H4 (cell line): ENCODE results near the gene CT47A7. TPM values are rescaled to one million over a fixed set of nuclear protein-coding genes. Genes with fewer than 3 reads are reported as not detected.
A peak's percentile ranks its signal among the peaks of the same experiment; 100 is the strongest.
"Not testable (repeated sequence)": the region's sequence is repeated elsewhere in the genome, so short reads cannot be mapped to it uniquely, and the experiment has no call there.

ENCODE experiments used
- DNase-seq: peaks from one replicate; pipeline ENCODE4 v3.0.0-alpha.2; 2015; ENCODE audit warnings: low spot score
- total RNA-seq: library from RNA; depleted of rRNA; stranded (reverse); fragments of >200 nt; shearing (Covaris generic); gene quantifications from 2 replicates; pipeline ENCODE4 v1.2.3, GENCODE V29; 2014; rRNA removed

Gene CT47A7
- total RNA-seq, result not detected in 2 replicates

DNA sequence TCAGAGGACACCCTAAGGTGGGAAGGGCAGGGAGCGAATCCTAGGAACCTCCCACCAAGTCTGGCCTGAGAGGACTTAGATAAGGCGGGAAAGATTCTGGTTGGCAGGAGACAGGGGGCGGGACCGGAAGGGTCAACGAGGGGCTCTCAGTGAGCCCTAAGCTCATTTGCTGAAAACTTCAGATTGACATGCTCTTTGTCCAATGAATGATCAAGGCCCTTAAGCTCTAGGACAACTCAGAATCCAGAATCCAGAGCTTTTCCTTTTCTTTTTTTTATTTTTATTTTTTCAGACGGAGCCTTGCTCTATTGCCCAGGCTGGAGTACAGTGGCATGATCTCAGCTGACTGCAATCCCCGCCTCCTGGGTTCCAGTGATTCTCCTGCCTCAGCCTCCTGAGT, at the start of gene CT47A7:
Gene CT47A7 (minus strand): TSS at position 101 of the 400 bp plus-strand sequence. CDS start 255 bp downstream, outside the sequence.
- not testable (repeated sequence) for DNase-seq

- peak; percentile 36 for DNase-seq
Observed at GRCh38 chrX:121000589-121000988, 44.2 kb upstream of the CT47A7 start.

GRCh38 chrX:120999413-120999812, 43.0 kb upstream of the CT47A7 start:
- no peak for DNase-seq

DNA sequence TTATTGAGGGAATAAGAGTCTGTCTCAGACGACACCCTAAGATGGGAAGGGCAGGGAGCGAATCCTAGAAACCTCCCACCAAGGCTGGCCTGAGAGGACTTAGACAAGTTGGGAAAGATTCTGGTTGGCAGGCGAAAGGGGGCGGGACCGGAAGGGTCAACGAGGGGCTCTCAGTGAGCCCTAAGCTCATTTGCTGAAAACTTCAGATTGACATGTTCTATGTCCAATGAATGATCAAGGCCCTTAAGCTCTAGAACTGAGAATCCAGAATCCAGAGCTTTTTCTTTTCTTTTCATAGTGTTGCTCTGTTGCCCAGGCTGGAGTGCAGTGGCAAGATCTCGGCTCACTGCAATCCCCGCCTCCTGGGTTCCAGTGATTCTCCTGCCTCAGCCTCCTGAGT, 29.3 kb upstream of the CT47A7 start, which contains the start of gene CT47A1:
Gene CT47A1 (minus strand): TSS at position 101 of the 400 bp plus-strand sequence. CDS start 231 bp downstream, outside the sequence.
- not testable (repeated sequence) for DNase-seq

Other genes with a start within 250 kb of the CT47A7 start
- gene CT47B1, start 80.7 kb downstream of the CT47A7 start, total RNA-seq, result not detected in 2 replicates
- gene CT47A11, start 19.4 kb downstream of the CT47A7 start, total RNA-seq, result not detected in 2 replicates
- gene CT47A10, start 14.6 kb downstream of the CT47A7 start, total RNA-seq, result not detected in 2 replicates
- gene CT47A9, start 9.7 kb downstream of the CT47A7 start, total RNA-seq, result not detected in 2 replicates
- gene CT47A8, start 4.9 kb downstream of the CT47A7 start, total RNA-seq, result not detected in 2 replicates
- not detected in 2 replicates for gene CT47A6, start 4.9 kb upstream of the CT47A7 start, total RNA-seq
- gene CT47A5, start 9.7 kb upstream of the CT47A7 start, total RNA-seq, result not detected in 2 replicates
- gene CT47A4, start 14.6 kb upstream of the CT47A7 start, total RNA-seq, result not detected in 2 replicates
- not detected in 2 replicates for gene CT47A3, start 19.5 kb upstream of the CT47A7 start, total RNA-seq
- not detected in 2 replicates for gene CT47A2, start 24.3 kb upstream of the CT47A7 start, total RNA-seq
- not detected in 2 replicates for gene CT47A1, start 29.2 kb upstream of the CT47A7 start, total RNA-seq
- 0.10 and 0.43 TPM in 2 replicates for gene GLUD2, start 91.0 kb upstream of the CT47A7 start, total RNA-seq